ENCODE data around the gene DUSP22. TPM values are rescaled to one million over a fixed set of nuclear protein-coding genes. Genes with fewer than 3 reads are reported as not detected.

The DUSP22 gene
- total and polyA plus RNA-seq, 2 experiments from 2014 or later: 24.2 to 26.3 TPM

GRCh38 chr6:359261-360035 lies 67.2 kb downstream of the DUSP22 start:
- Histone ChIP-seq H3K4me1 (ENCODE audit: insufficient read depth) (no peaks in the 10 kb centered on the region), H3K9me2 (replicated peaks; ENCODE audit: insufficient read depth) (no peaks in the 10 kb centered on the region), H3K9me3 (ENCODE audit: low read depth) (peaks cover 5% of the 10 kb centered on the region), H3K36me3 (replicated peaks; ENCODE audit: insufficient read depth, low read depth) (no peaks in the 10 kb centered on the region), H3K27ac (no peak overlapping the region), H3K4me2 (no peak overlapping the region), H3K79me2 (no peaks in the 10 kb centered on the region), H3K4me3 (no peak overlapping the region), H3K27me3 (no peaks in the 10 kb centered on the region), H2AFZ (no peak overlapping the region), H4K20me1 (ENCODE audit: insufficient read depth, poor library complexity, severe bottlenecking) (no peaks in the 10 kb centered on the region)
- 73% methylated on average over 20 of the region's 20 CpGs for WGBS (ENCODE audit: low lambda C conversion rate, missing lambda C conversion rate)
- TF ChIP-seq EZH2 (IDR thresholded peaks at IDR 0.05; ENCODE audit: borderline replicate concordance) (no peak), CTCF (IDR thresholded peaks at IDR 0.05; ENCODE audit: poor library complexity) (no peak), EZH2phosphoT487 (IDR thresholded peaks at IDR 0.05; ENCODE audit: low read depth, severe bottlenecking, unreplicated experiment) (no peak)
- no peak for DNase-seq (ENCODE audit: low spot score)

- H3K79me2 ChIP-seq: no peaks in the 10 kb centered on the region
- no peak overlapping the region for H3K4me2 ChIP-seq
- H3K4me3 ChIP-seq: no peak overlapping the region
- WGBS (ENCODE audit: low lambda C conversion rate, missing lambda C conversion rate): 88% methylated on average over 5 of the region's 5 CpGs
- no peak overlapping the region for H3K27ac ChIP-seq
- H3K9me2 ChIP-seq (replicated peaks; ENCODE audit: insufficient read depth): no peaks in the 10 kb centered on the region
- H2AFZ ChIP-seq: no peak overlapping the region
- DNase-seq (ENCODE audit: low spot score): no peak
- H3K36me3 ChIP-seq (replicated peaks; ENCODE audit: insufficient read depth, low read depth): no peaks in the 10 kb centered on the region
- no peaks in the 10 kb centered on the region for H3K4me1 ChIP-seq (ENCODE audit: insufficient read depth)
- H4K20me1 ChIP-seq (ENCODE audit: insufficient read depth, poor library complexity, severe bottlenecking): no peaks in the 10 kb centered on the region
- TF ChIP-seq CTCF (IDR thresholded peaks at IDR 0.05; ENCODE audit: poor library complexity) (no peak), EZH2 (IDR thresholded peaks at IDR 0.05; ENCODE audit: borderline replicate concordance) (no peak), EZH2phosphoT487 (IDR thresholded peaks at IDR 0.05; ENCODE audit: low read depth, severe bottlenecking, unreplicated experiment) (no peak)
- H3K9me3 ChIP-seq (ENCODE audit: low read depth): peaks cover 5% of the 10 kb centered on the region
- no peaks in the 10 kb centered on the region for H3K27me3 ChIP-seq
Measured at GRCh38 chr6:360349-360748, 68.1 kb downstream of the DUSP22 start.

- Histone ChIP-seq H3K4me1 (ENCODE audit: insufficient read depth) (no peaks in the 10 kb centered on the region), H3K79me2 (no peaks in the 10 kb centered on the region), H2AFZ (no peak overlapping the region), H3K4me2 (no peak overlapping the region), H3K27ac (no peak overlapping the region), H3K9me3 (ENCODE audit: low read depth) (peaks cover 5% of the 10 kb centered on the region), H3K4me3 (no peak overlapping the region), H3K36me3 (replicated peaks; ENCODE audit: insufficient read depth, low read depth) (no peaks in the 10 kb centered on the region), H3K9me2 (replicated peaks; ENCODE audit: insufficient read depth) (no peaks in the 10 kb centered on the region), H3K27me3 (no peaks in the 10 kb centered on the region), H4K20me1 (ENCODE audit: insufficient read depth, poor library complexity, severe bottlenecking) (no peaks in the 10 kb centered on the region)
- TF ChIP-seq EZH2 (IDR thresholded peaks at IDR 0.05; ENCODE audit: borderline replicate concordance): no peak
- no peak for TF ChIP-seq EZH2phosphoT487 (IDR thresholded peaks at IDR 0.05; ENCODE audit: low read depth, severe bottlenecking, unreplicated experiment)
- TF ChIP-seq CTCF (IDR thresholded peaks at IDR 0.05; ENCODE audit: poor library complexity): no peak
- WGBS (ENCODE audit: low lambda C conversion rate, missing lambda C conversion rate): 81% methylated on average over 19 of the region's 19 CpGs
- no peak for DNase-seq (ENCODE audit: low spot score)
Measured at GRCh38 chr6:360764-361373, 68.6 kb downstream of the DUSP22 start.

Data from hepatocyte (in vitro differentiated cells).